ENCODE data around the gene COQ10A.

COQ10A gene

DNA sequence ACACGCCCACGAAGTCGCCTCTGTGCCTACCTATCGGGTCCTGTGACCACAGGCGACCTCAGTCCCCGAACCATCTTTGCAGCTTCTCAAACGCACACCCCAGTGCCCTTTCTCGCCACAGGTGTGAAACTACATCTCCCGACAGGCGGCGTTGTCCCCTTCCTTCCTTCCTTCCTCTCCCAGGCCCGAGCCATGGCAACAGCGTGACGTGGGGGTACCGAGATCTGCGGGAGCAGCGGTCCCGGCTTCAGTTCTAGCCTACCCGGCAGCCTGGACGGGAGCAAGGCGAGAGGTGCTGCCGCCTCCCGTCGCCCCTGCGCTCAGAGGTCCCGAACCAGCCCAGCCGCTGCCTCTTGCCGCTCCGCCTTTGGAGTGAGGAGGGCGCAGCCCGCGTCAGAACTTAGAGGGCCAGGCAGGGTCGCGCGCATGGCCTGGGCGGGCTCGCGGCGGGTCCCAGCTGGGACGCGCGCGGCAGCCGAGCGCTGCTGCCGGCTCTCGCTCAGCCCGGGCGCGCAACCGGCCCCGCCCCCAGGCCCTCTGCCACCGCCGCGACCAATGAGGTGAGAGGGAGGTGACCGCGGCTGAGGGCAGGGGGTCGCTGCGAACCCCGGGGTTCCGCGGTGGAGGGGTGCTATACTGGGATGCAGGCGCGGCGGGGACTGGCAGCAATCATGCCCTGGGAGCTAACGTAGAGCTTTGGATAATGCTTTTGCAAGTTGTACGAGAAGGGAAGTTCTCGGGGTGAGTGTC lies at the start of gene COQ10A:
Gene COQ10A, plus strand, starts transcription at position 250 of the 750 bp plus-strand sequence. Its CDS starts 177 bp downstream, at position 427.
- DNase-seq = peak; percentile 93

DNA sequence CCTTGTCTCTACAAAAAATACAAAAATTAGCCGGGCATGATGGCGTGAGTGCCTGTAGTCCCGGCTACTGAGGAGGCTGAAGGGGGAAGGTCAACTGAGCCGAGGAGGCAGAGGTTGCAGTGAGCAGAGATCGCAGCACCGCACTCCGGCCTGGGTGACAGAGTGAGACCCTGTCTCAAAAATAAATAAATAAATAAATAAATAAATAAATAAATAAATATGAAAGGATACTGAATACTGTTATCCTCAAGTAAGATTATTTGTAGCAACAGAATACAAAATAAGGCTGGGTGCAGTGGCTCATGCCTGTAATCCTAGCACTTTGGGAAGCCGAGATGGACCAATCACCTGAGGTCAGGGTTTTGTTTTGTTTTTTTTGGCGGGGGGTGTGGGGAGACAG lies 46.9 kb upstream of the COQ10A start:
- DNase-seq = no peak

DNA sequence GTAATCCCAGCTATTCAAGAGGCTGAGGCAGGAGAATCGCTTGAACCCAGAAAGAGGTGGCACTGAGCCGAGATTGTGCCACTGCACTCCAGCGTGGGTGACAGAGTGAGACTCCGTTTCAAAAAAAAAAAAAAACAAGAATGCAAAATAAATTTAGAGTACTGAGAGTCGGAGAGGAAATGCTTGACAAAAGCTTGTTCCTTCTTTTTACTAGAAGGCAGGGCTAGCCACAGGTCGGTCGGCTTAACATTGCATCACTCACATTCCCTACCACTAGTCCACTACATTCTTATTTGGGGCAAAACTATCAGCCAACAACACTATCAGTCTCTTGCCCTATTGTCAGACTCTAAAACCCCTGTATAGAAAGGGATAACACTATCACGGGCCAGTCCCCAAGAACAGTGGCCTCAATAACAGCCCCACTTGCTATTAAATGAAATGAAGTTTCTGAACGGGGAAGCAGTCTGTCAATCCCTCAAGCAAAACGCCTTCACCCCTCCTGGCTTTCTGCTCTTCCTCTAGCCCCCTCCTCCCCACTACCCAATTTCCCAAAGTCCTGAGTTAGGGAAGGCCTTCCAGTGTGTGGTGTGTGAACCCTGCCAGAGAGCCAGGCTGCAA lies 46.0 kb upstream of the COQ10A start:
- DNase-seq = no peak

DNA sequence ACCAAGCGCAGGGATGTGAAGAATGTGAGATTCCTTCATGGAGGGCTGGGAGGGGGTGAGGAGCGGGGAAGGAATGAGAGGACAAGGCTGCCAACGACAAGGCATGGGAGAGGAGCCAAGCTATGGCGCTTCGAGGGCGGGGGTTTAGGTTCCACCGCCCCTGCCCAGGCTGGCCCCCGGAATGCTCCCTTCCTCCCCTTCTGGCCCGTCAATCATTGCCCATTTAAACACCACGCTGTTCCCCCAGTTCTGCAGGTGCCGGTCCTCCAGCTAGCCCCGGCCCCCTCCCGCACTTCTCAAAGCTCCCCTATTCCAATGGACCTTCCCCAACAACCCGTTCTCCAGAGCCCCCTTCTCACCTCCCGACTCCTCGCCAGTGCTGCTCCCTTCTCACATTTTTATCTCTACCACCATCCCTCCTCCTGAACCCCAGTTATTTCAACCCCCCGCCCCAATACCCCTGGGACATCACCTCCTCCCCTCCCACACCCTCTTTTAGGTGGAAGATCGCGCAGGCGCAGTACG lies 45.4 kb upstream of the COQ10A start:
- no peak for DNase-seq

DNA sequence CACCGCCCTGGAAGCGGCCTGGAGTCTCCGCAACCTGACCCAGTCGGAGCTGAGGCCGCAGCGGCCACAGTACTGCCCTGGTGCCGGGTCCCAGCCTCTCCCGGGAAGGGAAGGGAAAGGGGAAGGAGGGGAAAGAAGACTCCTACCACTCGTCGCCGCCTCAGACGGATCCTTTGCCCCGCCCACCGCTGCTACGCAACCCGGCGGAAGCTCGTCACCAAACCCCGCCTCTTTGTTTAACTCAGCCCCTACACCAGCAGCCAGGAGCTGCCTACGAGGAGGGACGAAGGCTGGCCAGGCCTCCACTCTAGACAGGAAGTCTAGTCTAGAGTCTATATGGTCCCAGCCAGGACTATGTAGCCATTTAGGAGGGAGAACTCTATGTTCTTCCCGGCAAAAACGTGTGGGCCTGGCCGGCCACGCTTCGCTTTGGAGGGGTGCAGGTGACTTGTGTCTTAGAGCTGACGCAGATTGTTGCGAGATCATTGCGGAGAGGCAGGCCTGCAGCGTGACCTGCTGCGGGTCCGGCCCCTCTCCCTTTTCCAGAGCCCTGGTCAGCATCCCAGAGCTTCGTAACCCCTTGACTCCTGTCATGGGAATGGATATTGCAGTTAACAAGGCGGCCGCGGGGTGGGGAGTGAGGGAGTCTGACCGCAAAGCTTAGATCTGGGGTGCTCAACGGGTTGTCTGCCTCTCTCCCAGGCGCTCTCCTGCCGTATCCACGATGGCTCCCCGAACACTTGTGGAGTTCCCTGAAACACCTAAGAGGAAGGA lies 44.8 kb upstream of the COQ10A start, which contains the start of gene RNF41:
Gene RNF41, minus strand, starts transcription at position 166 of the 774 bp plus-strand sequence. CDS start 7,875 bp downstream, outside the sequence.
- DNase-seq = peak; percentile 97

DNA sequence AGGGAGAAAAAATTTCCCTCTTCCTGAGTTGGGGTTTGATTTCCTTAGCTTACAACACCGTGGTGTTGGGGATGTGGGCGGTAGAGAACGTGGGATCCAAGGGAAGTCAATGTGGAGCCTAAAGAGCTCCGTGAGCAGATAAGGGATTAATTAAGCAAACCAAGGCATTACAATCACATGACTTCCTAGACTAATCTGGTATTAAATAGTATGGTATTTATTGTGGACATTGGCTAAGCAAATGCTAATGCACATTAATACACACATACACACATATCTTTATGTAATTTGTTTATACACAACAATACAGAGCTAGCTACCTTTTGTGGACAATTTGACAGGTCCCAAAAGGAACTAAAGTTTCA lies 44.2 kb upstream of the COQ10A start:
- peak; percentile 28 for DNase-seq

DNA sequence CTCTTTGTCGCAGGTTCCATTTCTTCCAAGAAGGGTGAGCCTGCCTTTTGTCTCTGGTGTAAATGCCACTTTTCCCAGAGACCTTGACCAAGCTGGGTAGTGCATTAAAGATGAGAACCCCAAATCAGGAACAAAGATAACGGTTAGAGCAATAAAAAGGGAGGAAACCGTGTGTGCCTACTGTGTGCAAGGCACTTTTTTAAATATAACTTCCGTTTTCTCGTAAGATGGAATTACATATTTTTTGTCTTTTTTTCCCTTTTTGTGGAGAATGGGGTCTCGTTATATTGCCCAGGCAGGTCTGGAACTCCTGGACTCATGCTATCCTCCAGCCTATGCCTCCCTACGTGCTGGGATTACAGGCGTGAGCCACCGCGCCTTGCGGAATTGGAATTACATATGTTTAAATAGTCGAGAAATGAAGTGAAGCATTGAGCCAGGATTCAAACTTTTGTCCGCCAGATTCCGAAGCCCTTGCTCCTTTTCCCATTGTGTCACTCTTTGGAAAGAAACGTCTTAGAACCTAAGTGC lies 43.1 kb upstream of the COQ10A start:
- DNase-seq = no peak

DNA sequence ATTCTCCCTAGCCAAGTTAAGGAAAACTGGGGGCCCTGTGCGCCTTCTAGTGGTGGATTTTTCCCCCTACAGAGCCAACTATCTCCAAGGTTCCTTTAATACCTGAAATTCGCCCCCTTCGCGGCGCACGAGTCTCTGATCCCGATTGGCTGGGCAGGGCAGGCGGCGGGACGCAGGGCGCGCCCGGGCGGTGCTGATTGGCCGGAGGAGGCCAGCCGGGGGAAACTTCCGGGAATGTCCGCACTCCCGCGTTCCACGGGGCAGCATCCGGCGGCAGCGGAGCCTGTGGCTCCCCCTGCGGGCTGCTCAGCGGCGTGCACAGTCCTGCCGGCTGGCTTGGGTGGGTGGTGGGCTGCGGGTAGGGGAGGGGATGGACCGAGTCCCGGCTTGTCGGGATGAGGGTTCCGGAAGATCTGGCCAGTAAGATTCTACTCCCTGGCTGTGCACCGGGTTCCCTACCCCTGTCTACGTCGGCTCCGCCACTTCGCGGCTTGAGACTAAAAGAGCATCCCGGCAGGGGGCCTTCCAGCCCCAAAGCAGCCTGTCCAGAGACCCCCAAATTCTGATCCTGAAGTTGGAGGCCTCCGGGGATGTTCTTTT lies 42.5 kb upstream of the COQ10A start, which contains the start of gene NABP2:
Gene NABP2, plus strand, starts transcription at position 241 of the 600 bp plus-strand sequence. CDS start 515 bp downstream, outside the sequence.
- DNase-seq = peak; percentile 98

DNA sequence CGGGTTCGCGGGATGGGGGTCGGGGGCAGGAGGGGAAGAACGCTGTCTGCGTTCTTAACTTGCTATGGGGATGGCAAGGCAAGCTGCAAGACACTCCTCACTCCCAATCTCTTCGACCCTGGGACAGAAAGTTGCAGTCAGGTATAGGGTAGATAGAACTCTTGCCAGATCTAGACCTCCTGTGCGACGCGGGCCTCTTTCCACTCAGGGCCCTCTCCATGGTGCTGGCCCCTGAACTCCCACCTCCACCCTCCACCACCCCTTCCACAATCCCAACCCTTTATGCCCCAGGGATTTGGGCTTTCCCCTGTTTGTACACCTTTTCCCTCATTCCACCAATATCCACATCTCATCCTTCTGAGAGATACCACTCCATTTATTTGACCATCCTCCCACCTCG lies 41.8 kb upstream of the COQ10A start:
- DNase-seq = no peak

DNA sequence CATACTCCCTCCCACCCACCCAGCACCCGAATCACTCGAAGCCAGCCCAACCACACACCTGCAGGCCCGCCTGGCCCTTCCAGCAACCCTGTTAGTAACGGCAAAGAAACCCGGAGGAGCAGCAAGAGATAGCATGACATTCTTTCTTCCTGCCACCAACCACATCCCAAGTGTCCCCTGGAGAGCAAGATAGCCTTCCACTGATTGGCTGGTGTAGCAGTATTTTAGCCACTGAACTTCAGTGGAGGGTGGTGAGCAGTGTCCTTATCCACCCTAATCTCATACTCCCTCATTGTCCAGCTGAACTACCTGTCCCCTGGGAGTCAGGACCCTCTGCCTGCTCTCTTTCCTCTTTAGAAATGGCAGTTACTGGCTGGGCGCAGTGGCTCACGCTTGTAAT lies 37.7 kb upstream of the COQ10A start:
- no peak for DNase-seq

DNA sequence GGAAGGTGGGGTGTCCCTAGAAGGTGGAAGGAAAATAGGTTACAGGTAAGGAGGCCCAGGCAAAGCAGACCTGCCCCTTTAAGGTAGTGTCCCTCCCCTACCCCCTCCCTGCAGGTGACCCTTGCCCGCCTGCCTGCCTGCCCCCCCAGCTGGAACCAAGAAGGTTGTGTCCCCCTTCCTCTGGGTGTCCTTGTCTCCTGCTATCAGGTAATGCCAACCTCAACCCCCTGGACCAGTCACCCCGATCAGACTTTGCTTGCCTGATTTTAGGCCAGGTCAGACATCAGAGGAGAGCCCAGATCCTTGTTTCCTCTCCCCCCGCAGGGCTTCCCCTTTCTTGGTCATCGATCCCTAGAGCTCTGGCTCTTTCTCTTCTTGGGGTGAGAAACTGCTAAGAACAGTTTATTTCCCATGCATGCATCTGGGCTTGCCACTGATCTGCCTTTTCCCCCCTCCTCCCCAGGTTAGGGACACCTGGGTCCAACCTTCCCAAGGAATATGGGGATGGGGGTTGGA lies 36.8 kb upstream of the COQ10A start, which contains the start of gene SLC39A5:
Gene SLC39A5, plus strand, starts transcription at position 136 of the 516 bp plus-strand sequence. CDS start 1,224 bp downstream, outside the sequence.
- DNase-seq = no peak

DNA sequence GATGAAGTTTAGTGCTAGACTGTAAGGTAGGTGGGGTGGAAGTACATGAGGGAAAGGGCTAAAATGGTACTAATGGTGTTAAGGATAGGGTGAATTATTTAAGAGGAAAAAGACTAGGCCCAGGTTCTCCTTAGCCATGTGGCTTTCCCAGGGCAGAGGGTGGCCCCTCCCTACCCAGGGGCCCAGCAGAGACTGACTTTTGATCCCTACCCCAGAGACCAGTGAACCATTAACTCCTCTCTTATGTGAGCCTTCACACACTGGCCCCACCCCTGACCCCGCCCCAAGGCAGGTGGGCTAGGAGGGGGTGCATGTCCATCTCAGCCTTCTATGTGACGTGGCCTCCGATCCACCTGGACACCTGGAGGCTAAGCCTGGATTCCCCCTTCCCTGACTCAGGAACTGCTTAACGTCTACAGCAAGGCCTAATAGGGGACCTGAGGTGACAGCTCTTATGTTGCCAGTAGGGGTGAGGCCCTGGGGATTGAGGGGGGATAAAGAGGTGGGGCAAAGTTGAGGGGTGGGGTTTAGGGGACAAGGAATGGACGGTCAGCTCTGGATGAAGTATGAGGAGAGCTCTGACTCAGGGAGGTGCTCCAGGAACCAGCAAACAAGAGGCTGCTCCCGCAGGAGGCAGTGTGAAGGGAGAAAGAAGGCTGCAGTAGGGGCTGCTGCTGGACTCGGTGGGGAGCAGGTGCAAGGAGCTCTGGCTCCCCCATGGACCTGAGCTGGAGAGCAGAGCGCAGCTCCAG lies 36.1 kb upstream of the COQ10A start:
- no peak for DNase-seq

DNA sequence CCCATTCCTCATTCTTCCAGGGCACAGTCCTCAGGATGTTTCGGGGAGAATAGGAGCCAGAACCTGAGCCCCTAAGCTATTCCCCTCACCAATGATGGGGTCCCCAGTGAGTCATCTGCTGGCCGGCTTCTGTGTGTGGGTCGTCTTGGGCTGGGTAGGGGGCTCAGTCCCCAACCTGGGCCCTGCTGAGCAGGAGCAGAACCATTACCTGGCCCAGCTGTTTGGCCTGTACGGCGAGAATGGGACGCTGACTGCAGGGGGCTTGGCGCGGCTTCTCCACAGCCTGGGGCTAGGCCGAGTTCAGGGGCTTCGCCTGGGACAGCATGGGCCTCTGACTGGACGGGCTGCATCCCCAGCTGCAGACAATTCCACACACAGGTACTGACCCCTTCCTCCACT lies 35.6 kb upstream of the COQ10A start:
- DNase-seq = no peak

DNA sequence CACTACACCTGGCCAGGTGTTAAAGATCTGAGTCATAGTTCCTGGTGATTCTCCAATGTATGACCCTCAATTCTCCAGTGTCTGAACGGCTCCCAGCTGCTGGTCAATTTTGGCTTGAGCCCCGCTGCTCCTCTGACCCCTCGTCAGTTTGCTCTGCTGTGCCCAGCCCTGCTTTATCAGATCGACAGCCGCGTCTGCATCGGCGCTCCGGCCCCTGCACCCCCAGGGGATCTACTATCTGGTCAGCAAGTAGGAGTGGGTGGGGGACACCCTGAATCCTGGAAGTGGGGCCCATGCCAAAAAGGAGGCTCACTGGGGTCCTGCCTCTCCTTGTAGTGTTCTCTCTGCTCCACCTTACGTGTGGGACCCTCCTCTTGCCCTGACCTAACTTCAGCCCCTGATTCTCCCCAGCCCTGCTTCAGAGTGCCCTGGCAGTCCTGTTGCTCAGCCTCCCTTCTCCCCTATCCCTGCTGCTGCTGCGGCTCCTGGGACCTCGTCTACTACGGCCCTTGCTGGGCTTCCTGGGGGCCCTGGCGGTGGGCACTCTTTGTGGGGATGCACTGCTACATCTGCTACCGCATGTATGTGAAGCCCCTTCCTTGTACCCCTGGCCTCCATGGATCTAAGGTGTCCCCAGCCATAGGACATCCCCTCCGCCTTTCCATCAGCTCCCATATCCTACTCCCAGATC lies 31.9 kb upstream of the COQ10A start:
- DNase-seq = no peak

DNA sequence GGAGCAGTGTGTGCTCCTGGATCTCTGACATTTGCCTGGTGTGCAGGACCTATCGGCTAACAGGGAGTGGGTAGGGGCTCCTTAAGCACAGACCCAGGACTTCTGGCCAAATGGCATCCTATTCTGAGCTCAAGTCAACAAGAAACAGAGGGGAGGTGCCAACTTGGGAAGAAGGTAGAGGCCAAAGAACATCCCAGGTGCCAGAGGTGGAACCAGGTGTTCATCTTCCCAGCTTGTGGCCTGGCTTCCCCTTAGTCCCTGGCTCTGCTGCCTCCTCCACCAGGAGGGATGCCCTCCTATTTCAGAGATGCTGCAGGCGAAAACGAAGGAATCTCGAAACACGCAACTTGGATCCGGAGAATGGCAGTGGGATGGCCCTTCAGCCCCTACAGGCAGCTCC lies 30.7 kb upstream of the COQ10A start:
- DNase-seq = no peak

DNA sequence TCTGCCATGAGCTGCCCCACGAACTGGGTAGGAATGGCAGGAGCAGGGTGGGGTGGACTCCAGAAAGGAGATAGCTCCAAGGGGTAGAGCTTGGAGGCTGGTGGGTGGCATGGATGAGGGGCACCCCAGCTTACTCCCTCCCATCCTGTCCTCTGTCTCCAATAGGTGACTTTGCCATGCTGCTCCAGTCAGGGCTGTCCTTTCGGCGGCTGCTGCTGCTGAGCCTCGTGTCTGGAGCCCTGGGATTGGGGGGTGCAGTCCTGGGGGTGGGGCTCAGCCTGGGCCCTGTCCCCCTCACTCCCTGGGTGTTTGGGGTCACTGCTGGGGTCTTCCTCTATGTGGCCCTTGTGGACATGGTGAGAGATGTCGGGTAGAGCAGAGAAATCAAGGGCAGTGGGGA lies 29.8 kb upstream of the COQ10A start:
- no peak for DNase-seq

DNA sequence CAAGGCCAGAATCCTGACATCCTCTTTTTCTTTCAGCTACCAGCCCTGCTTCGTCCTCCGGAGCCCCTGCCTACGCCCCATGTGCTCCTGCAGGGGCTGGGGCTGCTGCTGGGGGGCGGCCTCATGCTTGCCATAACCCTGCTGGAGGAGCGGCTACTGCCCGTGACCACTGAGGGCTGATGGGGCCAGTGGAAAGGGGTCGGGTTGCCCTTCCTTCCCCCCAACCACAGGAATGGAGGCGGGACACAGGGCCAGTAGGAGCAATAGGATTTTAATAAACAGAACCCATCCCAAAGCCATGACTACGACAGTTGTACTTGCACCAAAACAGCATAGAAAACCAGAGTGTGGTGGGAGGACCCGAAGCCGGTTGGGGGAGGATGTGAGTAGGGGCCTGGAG lies 29.2 kb upstream of the COQ10A start:
- no peak for DNase-seq

DNA sequence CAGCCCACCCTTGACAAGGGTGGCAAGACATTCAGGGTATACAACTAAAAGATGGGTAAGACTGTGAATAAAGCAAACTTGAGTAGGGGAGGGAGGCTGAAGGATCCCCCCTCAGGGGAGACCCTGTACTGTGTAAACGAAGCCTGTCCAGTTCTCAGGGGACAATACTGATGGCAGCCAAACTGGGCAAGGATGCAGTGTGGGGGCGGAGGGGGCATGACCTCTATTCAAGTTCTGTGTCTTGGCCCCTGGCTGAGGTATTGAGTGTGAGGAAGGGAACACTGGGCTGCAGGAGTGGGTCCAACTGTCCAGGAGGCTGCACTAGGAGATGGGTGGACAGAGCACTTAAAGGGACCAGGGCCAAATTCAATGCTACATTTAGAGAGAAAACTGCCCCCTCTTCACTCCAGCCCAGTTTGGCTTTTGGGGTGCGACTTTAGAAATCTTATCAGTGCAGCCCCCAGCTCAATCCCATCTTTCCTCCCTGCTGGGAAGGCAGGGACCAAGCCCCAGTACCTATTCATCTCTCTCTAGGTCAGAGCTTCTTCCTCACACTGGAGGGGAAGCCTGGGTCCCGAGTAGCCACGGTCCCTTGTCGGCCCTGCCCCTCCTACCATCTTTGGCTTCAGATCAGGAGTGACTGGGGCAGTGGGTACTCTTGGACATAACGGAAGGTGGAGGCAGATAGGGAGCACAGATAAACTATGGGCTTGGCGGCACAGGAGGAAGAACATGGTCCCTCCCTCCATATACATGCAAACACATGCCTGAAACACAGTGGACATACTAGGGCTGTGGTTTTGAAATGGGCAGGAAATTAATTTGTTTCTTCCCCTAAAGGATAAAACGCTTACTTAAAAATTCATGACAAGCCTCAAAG lies 25.1 kb upstream of the COQ10A start:
- DNase-seq = no peak

DNA sequence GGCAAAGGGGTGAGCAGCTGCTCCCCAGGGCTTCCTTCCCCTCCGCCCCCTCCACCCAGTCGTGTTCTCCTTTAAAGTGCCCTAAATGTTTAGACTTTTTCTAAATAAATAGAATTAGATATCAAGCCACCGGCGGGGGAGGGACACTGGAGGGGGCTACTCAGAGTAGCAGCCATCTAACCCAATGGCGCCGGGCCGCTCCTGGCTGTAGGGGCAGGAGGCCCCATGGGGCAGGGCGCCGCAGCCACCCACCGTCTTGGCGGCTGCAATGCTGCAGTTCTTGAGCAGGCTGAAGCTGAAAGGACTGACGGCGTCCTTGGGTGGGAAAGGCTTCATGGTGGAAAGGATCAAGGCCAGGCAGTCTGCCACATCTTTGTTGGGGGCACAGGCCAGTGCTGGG lies 23.8 kb upstream of the COQ10A start:
- no peak for DNase-seq

DNA sequence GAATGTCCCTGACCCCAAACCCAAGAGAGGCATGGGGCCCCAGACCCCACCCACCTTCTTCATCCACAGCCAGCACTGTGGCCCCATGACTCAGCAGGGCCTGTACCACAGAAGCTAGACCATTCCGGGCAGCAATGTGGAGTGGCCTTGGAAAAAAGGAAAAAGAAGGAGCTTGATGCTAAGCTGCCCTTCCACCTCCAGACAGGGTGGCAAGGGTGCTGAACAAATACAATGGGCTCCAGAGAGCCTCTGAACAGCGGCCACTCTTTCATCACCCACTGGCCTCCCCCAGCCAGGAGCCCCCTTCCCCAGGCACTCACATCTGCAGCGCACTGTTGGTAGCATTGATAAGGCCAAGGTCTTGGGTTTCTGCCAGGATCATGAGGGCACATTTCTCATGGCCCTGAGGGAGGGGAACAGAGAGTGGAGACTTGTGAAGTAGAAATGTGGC lies 23.0 kb upstream of the COQ10A start:
- no peak for DNase-seq

All from NCI-H774 (cell line).